Fibroblast of villous mesenchyme (primary cell): Measurements from ENCODE around the gene MOSPD2. TPM values are rescaled to one million over a fixed set of nuclear protein-coding genes. Genes with fewer than 3 reads are reported as not detected.

Source experiments
- DNase-seq: peaks from one replicate; pipeline ENCODE4 v3.0.0-alpha.2; 2010; ENCODE audit warnings: low read depth
- H3K4me3 ChIP-seq: 2 replicates; pipeline ENCODE4 v1.5.1; 2011; ENCODE audit warnings: low read depth, mild to moderate bottlenecking, low read length
- CTCF ChIP-seq: IDR thresholded peaks from 2 replicates; pipeline ENCODE4 v1.5.1; 2012; ENCODE audit warnings: low read depth, mild to moderate bottlenecking, low read length; ENCODE audit not compliant: insufficient read depth
- total RNA-seq: library from RNA; depleted of rRNA; stranded (reverse); fragments of >200 nt; gene quantifications from 2 replicates; pipeline ENCODE4 v1.2.3, GENCODE V29; 2012

The MOSPD2 gene
- total RNA-seq, 1 donor, result 61.3 TPM

GRCh38 chrX:14934423-14934822 is 61.2 kb downstream of the MOSPD2 start:
- DNase-seq, result no peak
- no peak overlapping the region for H3K4me3 ChIP-seq
- no peak for TF ChIP-seq CTCF

- peak; percentile 72 for DNase-seq
These were observed 63.3 kb downstream of the MOSPD2 start for GRCh38 chrX:14936561-14936960.

DNA sequence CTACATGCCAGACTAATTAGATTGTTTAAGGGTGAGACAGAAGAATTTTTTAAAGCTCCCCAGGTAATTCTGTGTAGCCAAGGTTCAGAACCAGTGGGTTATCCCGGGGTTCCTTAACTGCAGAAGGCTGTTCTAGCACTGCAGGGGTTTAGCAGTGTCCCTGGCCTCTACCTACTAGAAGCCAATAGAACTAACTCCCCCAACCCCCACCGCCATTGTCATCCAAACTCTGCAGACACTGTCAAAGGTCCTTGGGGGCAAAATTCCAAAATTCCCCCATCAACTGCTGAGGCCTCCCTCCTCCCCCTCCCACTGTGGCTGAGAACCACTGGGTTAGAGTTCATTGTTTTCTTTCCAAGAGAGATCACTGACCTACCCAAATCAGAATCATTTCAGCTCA is 66.4 kb downstream of the MOSPD2 start:
- no peak overlapping the region for H3K4me3 ChIP-seq
- no peak for TF ChIP-seq CTCF
- no peak for DNase-seq

More at GRCh38 chrX:14936561-14936960, 63.3 kb downstream of the MOSPD2 start:
- no peak for TF ChIP-seq CTCF
- H3K4me3 ChIP-seq, result no peak overlapping the region

DNA sequence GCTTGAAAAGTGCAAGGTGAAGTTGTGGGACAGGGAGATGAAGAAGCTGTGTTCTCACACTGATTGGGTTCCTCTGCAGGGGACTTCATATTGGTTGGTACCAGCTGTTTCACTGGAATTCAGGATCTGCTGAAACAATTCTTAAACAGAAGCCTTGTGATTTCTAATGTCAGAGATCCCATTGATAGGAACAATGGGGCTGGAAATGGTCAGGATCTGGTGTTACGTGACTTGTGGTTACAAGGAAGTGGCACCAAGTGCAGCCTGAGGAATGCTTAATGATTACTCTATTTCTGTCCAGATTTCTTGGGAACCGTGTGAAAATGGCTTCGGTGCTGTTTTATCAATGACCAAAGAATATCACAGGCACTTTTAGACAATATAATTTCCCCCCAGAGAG is 68.1 kb downstream of the MOSPD2 start:
- no peak for DNase-seq
- H3K4me3 ChIP-seq, result no peak overlapping the region
- TF ChIP-seq CTCF, result no peak

- DNase-seq, result no peak
- no peak for TF ChIP-seq CTCF
- no peak overlapping the region for H3K4me3 ChIP-seq
These were observed 69.1 kb downstream of the MOSPD2 start for GRCh38 chrX:14942341-14942740.

GRCh38 chrX:14943962-14944361 is 70.7 kb downstream of the MOSPD2 start:
- DNase-seq, result no peak
- no peak overlapping the region for H3K4me3 ChIP-seq
- no peak for TF ChIP-seq CTCF

- no peak overlapping the region for H3K4me3 ChIP-seq
- DNase-seq, result no peak
- TF ChIP-seq CTCF, result no peak
These were observed 73.5 kb downstream of the MOSPD2 start for GRCh38 chrX:14946606-14947155.
